GM12878 (cell line): ENCODE measurements around the gene GMDS. TPM values are rescaled to one million over a fixed set of nuclear protein-coding genes. Genes with fewer than 3 reads are reported as not detected.

Experiments
- ATAC-seq: fragments of 200-7000 bp; cut with Tn5 transposase; 3 replicates; pipeline ENCODE4 v1.9.1; 2020; ENCODE audit warnings: mild to moderate bottlenecking, moderate library complexity
- BruUV-seq: library from RNA; stranded (reverse); fragments of 400-500 nt; replicated peaks from 2 replicates; lab custom pipeline; 2021; lab: Mats Ljungman, UMichigan
- CTCF ChIA-PET: fragments of 300-600 bp; sonication (Branson Sonifier 250); formaldehyde crosslinking; extraction: SDS; loops from one replicate; lab custom pipeline; 2021; ENCODE audit warnings: inconsistent platforms; lab: Yijun Ruan, JAX
- POLR2A ChIA-PET: fragments of 350-600 bp; formaldehyde crosslinking; extraction: SDS; loops from one replicate; lab custom pipeline; 2021; ENCODE audit warnings: inconsistent platforms; lab: Charles Lee
- RAD21 ChIA-PET: fragments of 300-600 bp; sonication (Branson Sonifier 250); formaldehyde crosslinking; loops from one replicate; lab custom pipeline; 2023; ENCODE audit warnings: antibody characterized with exemption; ENCODE audit not compliant: unreplicated experiment; lab: Charles Lee
- SMC1A ChIA-PET: fragments of 300-600 bp; sonication (Branson Sonifier 250); formaldehyde crosslinking; loops from one replicate; lab custom pipeline; 2023; ENCODE audit not compliant: unreplicated experiment, uncharacterized antibody; lab: Charles Lee
- DNase-seq: peaks from one replicate; pipeline ENCODE4 v3.0.0-alpha.2; 2011; ENCODE audit warnings: low read depth, low spot score
- FAIRE-seq: peaks from 3 replicates; lab custom pipeline; 2011; peaks lifted over from hg19 to GRCh38; lab: Jason Lieb, UNC
- H2AFZ ChIP-seq: 2 replicates; pipeline ENCODE4 v1.6.0; 2011; ENCODE audit warnings: low read depth, low read length, control low read depth; ENCODE audit not compliant: control insufficient read depth
- H3K27ac ChIP-seq: 2 replicates; pipeline ENCODE4 v1.5.1; 2011; ENCODE audit warnings: control low read depth; ENCODE audit not compliant: control insufficient read depth, insufficient read depth
- H3K27me3 ChIP-seq, 2 experiments: replicated peaks in 1 of 2; 2 replicates each; pipeline versions ENCODE4 v1.6.0 to v1.6.1; 2011; ENCODE audit warnings: low read length in 1 of 2; ENCODE audit not compliant: control insufficient read depth in 2 of 2, insufficient read depth in 2 of 2
- H3K36me3 ChIP-seq, 2 experiments: 2 replicates each; pipeline ENCODE4 v1.5.1; 2011; ENCODE audit warnings: low read length in 1 of 2; ENCODE audit not compliant: control insufficient read depth in 2 of 2, insufficient read depth in 2 of 2
- H3K4me1 ChIP-seq: 2 replicates; pipeline ENCODE4 v1.6.1; 2011; ENCODE audit warnings: mild to moderate bottlenecking, low read length, moderate library complexity, mixed read lengths; ENCODE audit not compliant: control insufficient read depth, insufficient read depth
- H3K4me2 ChIP-seq: 2 replicates; pipeline ENCODE4 v1.6.0; 2011; ENCODE audit warnings: control low read depth; ENCODE audit not compliant: control insufficient read depth, insufficient read depth
- H3K4me3 ChIP-seq: fragments of 200-600 bp; sonication (generic); 2 replicates; pipeline ENCODE4 v1.5.1; 2016
- H3K79me2 ChIP-seq: 2 replicates; pipeline ENCODE4 v1.6.0; 2011; ENCODE audit warnings: low read length; ENCODE audit not compliant: control insufficient read depth, insufficient read depth
- H3K9ac ChIP-seq: 2 replicates; pipeline ENCODE4 v1.8.0; 2011; ENCODE audit warnings: low read length, control low read depth, mixed read lengths; ENCODE audit not compliant: control insufficient read depth, insufficient read depth
- H3K9me3 ChIP-seq: replicated peaks from 3 replicates; pipeline ENCODE4 v1.5.1; 2011; ENCODE audit warnings: mild to moderate bottlenecking, low read length; ENCODE audit not compliant: control insufficient read depth, insufficient read depth
- H4K20me1 ChIP-seq: 2 replicates; pipeline ENCODE4 v1.6.0; 2011; ENCODE audit not compliant: control insufficient read depth, insufficient read depth
- EED ChIP-seq: sonication (generic); IDR thresholded peaks from 2 replicates; pipeline ENCODE4 v1.6.1; 2016; ENCODE audit warnings: antibody characterized with exemption, low read depth
- GABPA ChIP-seq: IDR thresholded peaks from 2 replicates; pipeline ENCODE4 v1.6.1; 2014; ENCODE audit warnings: antibody characterized with exemption, low read depth, mild to moderate bottlenecking, inconsistent platforms
- HDAC2 ChIP-seq: fragments of 200-600 bp; sonication (generic); IDR thresholded peaks from 2 replicates; pipeline ENCODE4 v1.6.1; 2017
- IRF3 ChIP-seq: fragments of 450-650 bp; IDR thresholded peaks from 2 replicates; pipeline ENCODE4 v1.6.1; 2014; ENCODE audit warnings: mild to moderate bottlenecking
- JUND ChIP-seq: IDR thresholded peaks from 2 replicates; pipeline ENCODE4 v1.6.1; 2012; ENCODE audit warnings: low read depth, mild to moderate bottlenecking, low read length, improper control_type of control experiment, moderate library complexity
- POU2F2 ChIP-seq: IDR thresholded peaks from 3 replicates; pipeline ENCODE4 v1.6.1; 2011; ENCODE audit warnings: low read depth, mild to moderate bottlenecking, low read length, borderline replicate concordance
- RFX5 ChIP-seq: IDR thresholded peaks from 2 replicates; pipeline ENCODE4 v1.6.1; 2011; ENCODE audit warnings: low read depth, low read length, improper control_type of control experiment
- ZBTB11 ChIP-seq: fragments of 450-650 bp; formaldehyde crosslinking; IDR thresholded peaks from 2 replicates; pipeline ENCODE4 v1.5.0; 2022; ENCODE audit warnings: mild to moderate bottlenecking, missing genetic modification characterization
- ZNF622 ChIP-seq: fragments of 450-650 bp; IDR thresholded peaks from 2 replicates; pipeline ENCODE4 v1.6.1; 2017; ENCODE audit warnings: mild to moderate bottlenecking, inconsistent platforms
- WGBS: methylation state at CpG from one replicate; pipeline ENCODE4 v1.1.6; 2016; ENCODE audit warnings: low lambda C conversion rate; ENCODE audit not compliant: insufficient replicate concordance, insufficient coverage; ENCODE audit errors: missing lambda C conversion rate; 5-methylcytosine and 5-hydroxymethylcytosine counted together
- in situ Hi-C: fragments of 300-500 bp; cut with MboI; formaldehyde crosslinking; loops from 9 replicates; pipeline ENCODE4 v1.14.3; 2018; ENCODE audit warnings: mixed read lengths
- intact Hi-C: fragments of 100-400 bp; cut with micrococcal nuclease; formaldehyde crosslinking; loops from one replicate; pipeline ENCODE4 v1.14.2; 2022; ENCODE audit not compliant: unreplicated experiment
- polyA plus RNA-seq, 11 experiments: library from polyadenylated mRNA; depleted of rRNA in 4 of 11; unstranded in 6 of 11; stranded (reverse) in 5 of 11; fragments of >200 nt; fragmentation: Nextera tagmentation in 4 of 11; fragmentation: Illumina TruSeq in 1 of 11; extraction: Ambion mirVana in 4 of 11; extraction: Trizol in 1 of 11; gene quantifications; 1 replicate in 1 of 11; 2 replicates in 10 of 11; pipeline versions ENCODE4 v1.2.1 to v1.2.3, GENCODE V29; 2011 to 2016; ENCODE audit warnings: inconsistent platforms in 2 of 11, missing spikeins in 2 of 11, low read depth in 1 of 11
- total RNA-seq, 4 experiments: library from RNA; depleted of rRNA in 3 of 4; stranded (reverse); fragments of >200 nt in 3 of 4; fragmentation: Illumina TruSeq in 1 of 4; extraction: Trizol in 1 of 4; gene quantifications; 2 replicates each; pipeline versions ENCODE4 v1.2.1 to v1.2.3, GENCODE V29; 2013 to 2021
- TF ChIP-seq, protein P1 (sequence below): IDR thresholded peaks from 2 replicates; pipeline ENCODE4 v1.6.1; 2012; ENCODE audit warnings: low read depth, low read length, improper control_type of control experiment
- TF ChIP-seq, protein P2 (sequence below): IDR thresholded peaks from 2 replicates; pipeline ENCODE4 v1.6.1; 2011; ENCODE audit warnings: mild to moderate bottlenecking, low read depth, low read length, moderate library complexity; ENCODE audit not compliant: insufficient replicate concordance

The GMDS gene
- total and polyA plus RNA-seq, 10 of the 15 experiments (the other 5 are each of a cell fraction or from before 2014, with no cell fraction given): 0.61 to 53.8 (median 29.3) TPM

DNA sequence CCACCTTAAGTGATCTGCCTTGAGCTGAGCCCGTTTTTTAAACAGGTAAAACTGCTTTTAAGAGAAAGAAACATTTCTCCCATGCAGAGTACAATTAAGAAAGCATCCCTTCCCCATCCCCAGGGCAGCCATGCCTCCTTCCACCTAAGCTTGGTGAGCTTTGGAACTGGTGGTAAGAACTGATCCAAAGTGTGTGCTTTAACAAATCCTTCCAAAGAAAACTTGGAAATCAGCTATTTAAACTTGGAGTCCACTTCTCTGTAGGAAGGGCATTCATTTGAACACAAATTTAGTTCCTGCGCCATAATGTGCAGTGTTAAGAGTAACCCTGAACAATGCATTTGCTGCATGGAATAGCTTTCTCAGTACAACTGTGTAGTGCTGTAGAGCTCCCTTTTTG lies 17.0 kb downstream of the GMDS start:
- 50% methylated on average over 2 of the region's 2 CpGs for WGBS
- ChIA-PET CTCF (interaction anchor here (2.3 kb wide), 1 partner anchor 32 kb away, joined by 5 read pairs; no protein-coding TSS in a partner anchor), SMC1A (interaction anchor here (0.5 to 0.6 kb wide), 2 partner anchors 20 to 200 kb away, joined by 3 read pairs; no protein-coding TSS in a partner anchor), RAD21 (interaction anchor here (1.1 kb wide), 1 partner anchor 18 kb away, joined by 3 read pairs; no protein-coding TSS in a partner anchor), POLR2A (no interaction called here)
- Histone ChIP-seq H3K27me3 (no peaks in the 10 kb centered on the region), H3K4me1 (peaks cover 30% of the 10 kb centered on the region), H3K36me3 (no peaks in the 10 kb centered on the region), H3K9ac (no peak overlapping the region), H3K9me3 (no peaks in the 10 kb centered on the region), H3K4me3 (no peak overlapping the region), H3K27ac (no peak overlapping the region), H3K79me2 (peaks cover 33% of the 10 kb centered on the region), H2AFZ (no peak overlapping the region), H3K4me2 (no peak overlapping the region), H4K20me1 (no peaks in the 10 kb centered on the region)
- ATAC-seq (no peak), DNase-seq (no peak), FAIRE-seq (no peak)
- TF ChIP-seq, protein P1, sequence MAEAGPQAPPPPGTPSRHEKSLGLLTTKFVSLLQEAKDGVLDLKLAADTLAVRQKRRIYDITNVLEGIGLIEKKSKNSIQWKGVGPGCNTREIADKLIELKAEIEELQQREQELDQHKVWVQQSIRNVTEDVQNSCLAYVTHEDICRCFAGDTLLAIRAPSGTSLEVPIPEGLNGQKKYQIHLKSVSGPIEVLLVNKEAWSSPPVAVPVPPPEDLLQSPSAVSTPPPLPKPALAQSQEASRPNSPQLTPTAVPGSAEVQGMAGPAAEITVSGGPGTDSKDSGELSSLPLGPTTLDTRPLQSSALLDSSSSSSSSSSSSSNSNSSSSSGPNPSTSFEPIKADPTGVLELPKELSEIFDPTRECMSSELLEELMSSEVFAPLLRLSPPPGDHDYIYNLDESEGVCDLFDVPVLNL: no peak
- TF ChIP-seq IRF3: no peak
- TF ChIP-seq ZNF622: no peak
- BruUV-seq: no TSS peak
- in situ Hi-C loops: no loop called here
- intact Hi-C loops: no loop called here

- no peaks in the 10 kb centered on the region for H4K20me1 ChIP-seq
- H2AFZ ChIP-seq: no peak overlapping the region
- no peaks in the 10 kb centered on the region for H3K9me3 ChIP-seq
- ChIA-PET SMC1A (no interaction called here), POLR2A (no interaction called here), CTCF (interaction anchor here (2.3 kb wide), 1 partner anchor 30 kb away, joined by 5 read pairs; no protein-coding TSS in a partner anchor), RAD21 (no interaction called here)
- FAIRE-seq (no peak), ATAC-seq (no peak), DNase-seq (no peak)
- WGBS: 98% methylated on average over 2 of the region's 2 CpGs
- H3K27ac ChIP-seq: no peak overlapping the region
- no peak overlapping the region for H3K4me3 ChIP-seq
- in situ Hi-C loops (no loop called here), intact Hi-C loops (no loop called here)
- no peak overlapping the region for H3K9ac ChIP-seq
- no TSS peak for BruUV-seq
- peaks cover 32% of the 10 kb centered on the region for H3K79me2 ChIP-seq
- H3K36me3 ChIP-seq: no peaks in the 10 kb centered on the region
- no peaks in the 10 kb centered on the region for H3K27me3 ChIP-seq
- H3K4me1 ChIP-seq: peaks cover 28% of the 10 kb centered on the region
- H3K4me2 ChIP-seq: no peak overlapping the region
- TF ChIP-seq GABPA: no peak
- no peak for TF ChIP-seq JUND
- TF ChIP-seq HDAC2: no peak
- no peak for TF ChIP-seq RFX5
- TF ChIP-seq POU2F2: no peak
- TF ChIP-seq, protein P2, sequence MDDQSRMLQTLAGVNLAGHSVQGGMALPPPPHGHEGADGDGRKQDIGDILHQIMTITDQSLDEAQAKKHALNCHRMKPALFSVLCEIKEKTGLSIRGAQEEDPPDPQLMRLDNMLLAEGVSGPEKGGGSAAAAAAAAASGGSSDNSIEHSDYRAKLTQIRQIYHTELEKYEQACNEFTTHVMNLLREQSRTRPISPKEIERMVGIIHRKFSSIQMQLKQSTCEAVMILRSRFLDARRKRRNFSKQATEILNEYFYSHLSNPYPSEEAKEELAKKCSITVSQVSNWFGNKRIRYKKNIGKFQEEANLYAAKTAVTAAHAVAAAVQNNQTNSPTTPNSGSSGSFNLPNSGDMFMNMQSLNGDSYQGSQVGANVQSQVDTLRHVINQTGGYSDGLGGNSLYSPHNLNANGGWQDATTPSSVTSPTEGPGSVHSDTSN: no peak
- no peak for TF ChIP-seq EED
- no peak for TF ChIP-seq ZBTB11 (CRISPR knock-in tag)
Observed at GRCh38 chr6:2226775-2227174, 18.6 kb downstream of the GMDS start.
